WTC11 (cell line): ENCODE data around the gene SCP2D1. TPM values are rescaled to one million over a fixed set of nuclear protein-coding genes. Genes with fewer than 3 reads are reported as not detected.

Source experiments
- ATAC-seq: fragments of 200-7000 bp; cut with Tn5 transposase; 2 replicates; pipeline ENCODE4 v1.10.0; 2021; ENCODE audit warnings: mild to moderate bottlenecking, moderate library complexity
- CTCF ChIA-PET: fragments of 300-600 bp; sonication (Branson Sonifier 250); formaldehyde crosslinking; loops from one replicate; lab custom pipeline; 2021; ENCODE audit warnings: antibody characterized with exemption; lab: Charles Lee
- POLR2A ChIA-PET: fragments of 350-600 bp; sonication (Branson Sonifier 250); formaldehyde crosslinking; loops from one replicate; lab custom pipeline; 2021; ENCODE audit warnings: antibody characterized with exemption; lab: Charles Lee
- DNase-seq: peaks from one replicate; pipeline ENCODE4 v3.0.0; 2021; ENCODE audit warnings: low spot score
- H3K27ac Mint-ChIP-seq: 2 replicates; pipeline ENCODE4 v1.8.0; 2021; ENCODE audit warnings: mixed read lengths
- H3K27me3 Mint-ChIP-seq: 2 replicates; pipeline ENCODE4 v1.8.0; 2021; ENCODE audit warnings: low read depth, mild to moderate bottlenecking, moderate library complexity, mixed read lengths
- H3K36me3 Mint-ChIP-seq: 2 replicates; pipeline ENCODE4 v1.8.0; 2021; ENCODE audit warnings: mixed read lengths
- H3K4me1 Mint-ChIP-seq: 2 replicates; pipeline ENCODE4 v1.8.0; 2022; ENCODE audit warnings: mixed read lengths
- H3K4me3 Mint-ChIP-seq: 2 replicates; pipeline ENCODE4 v1.8.0; 2021; ENCODE audit warnings: mild to moderate bottlenecking, moderate library complexity, mixed read lengths
- H3K9me3 Mint-ChIP-seq: 2 replicates; pipeline ENCODE4 v1.8.0; 2021; ENCODE audit warnings: mixed read lengths
- E2F4 ChIP-seq: sonication (generic); formaldehyde crosslinking; IDR thresholded peaks from 2 replicates; pipeline ENCODE4 v1.8.1; 2022; ENCODE audit warnings: low read depth, mild to moderate bottlenecking, moderate library complexity, missing genetic modification reagents, borderline replicate concordance
- GRHL2 ChIP-seq: fragments of 250-450 bp; sonication (Bioruptor Pico); IDR thresholded peaks from 2 replicates; pipeline ENCODE4 v1.8.0; 2022; ENCODE audit warnings: mild to moderate bottlenecking, moderate library complexity; ENCODE audit not compliant: insufficient replicate concordance, severe bottlenecking
- NFE2L1 ChIP-seq: sonication (generic); formaldehyde crosslinking; IDR thresholded peaks from 2 replicates; pipeline ENCODE4 v1.8.1; 2023; ENCODE audit warnings: missing genetic modification reagents
- NR3C1 ChIP-seq: sonication (generic); formaldehyde crosslinking; conservative IDR thresholded peaks from 2 replicates; pipeline ENCODE4 v1.8.1; 2023; ENCODE audit warnings: low read depth, mild to moderate bottlenecking, missing genetic modification reagents
- OVOL2 ChIP-seq: fragments of 250-450 bp; sonication (Bioruptor Pico); IDR thresholded peaks from 2 replicates; pipeline ENCODE4 v1.9.0; 2021; ENCODE audit warnings: mild to moderate bottlenecking, borderline replicate concordance
- TCF7 ChIP-seq: sonication (generic); formaldehyde crosslinking; IDR thresholded peaks from 2 replicates; pipeline ENCODE4 v1.8.0; 2022; ENCODE audit warnings: mild to moderate bottlenecking, low read depth, missing genetic modification reagents, moderate library complexity
- TEAD1 ChIP-seq: sonication (generic); formaldehyde crosslinking; IDR thresholded peaks from 2 replicates; pipeline ENCODE4 v1.8.0; 2022; ENCODE audit warnings: mild to moderate bottlenecking, missing genetic modification reagents
- ZMAT4 ChIP-seq: fragments of 250-450 bp; sonication (Bioruptor Pico); IDR thresholded peaks from 2 replicates; pipeline ENCODE4 v1.9.0; 2021; ENCODE audit warnings: mild to moderate bottlenecking
- ZNF281 ChIP-seq: sonication (generic); formaldehyde crosslinking; IDR thresholded peaks from 2 replicates; pipeline ENCODE4 v1.8.0; 2023; ENCODE audit warnings: mild to moderate bottlenecking, missing genetic modification reagents
- total RNA-seq: library from RNA; stranded (reverse); gene quantifications from 3 replicates; pipeline ENCODE4 v1.2.3, GENCODE V29; 2021
- TF ChIP-seq, protein P1 (sequence below): sonication (generic); formaldehyde crosslinking; IDR thresholded peaks from 2 replicates; pipeline ENCODE4 v1.8.1; 2022; ENCODE audit warnings: low read depth, missing genetic modification reagents, borderline replicate concordance
- TF ChIP-seq, protein P2 (sequence below): fragments of 250-450 bp; sonication (Bioruptor Pico); IDR thresholded peaks from 2 replicates; pipeline ENCODE4 v2.1.2; 2022; ENCODE audit warnings: mild to moderate bottlenecking, moderate library complexity
- TF ChIP-seq, protein P3 (sequence below): fragments of 250-450 bp; sonication (Bioruptor Pico); IDR thresholded peaks from 2 replicates; pipeline ENCODE4 v1.8.0; 2021; ENCODE audit warnings: mild to moderate bottlenecking
- TF ChIP-seq, protein P4 (sequence below): sonication (generic); formaldehyde crosslinking; IDR thresholded peaks from 2 replicates; pipeline ENCODE4 v1.8.1; 2023; ENCODE audit warnings: mild to moderate bottlenecking, moderate library complexity, missing genetic modification reagents

The SCP2D1 gene
- total RNA-seq, 1 experiment from 2014 or later = not detected

GRCh38 chr20:18852318-18852717 lies 38.7 kb downstream of the SCP2D1 start (continued):
- TF ChIP-seq, protein P1, sequence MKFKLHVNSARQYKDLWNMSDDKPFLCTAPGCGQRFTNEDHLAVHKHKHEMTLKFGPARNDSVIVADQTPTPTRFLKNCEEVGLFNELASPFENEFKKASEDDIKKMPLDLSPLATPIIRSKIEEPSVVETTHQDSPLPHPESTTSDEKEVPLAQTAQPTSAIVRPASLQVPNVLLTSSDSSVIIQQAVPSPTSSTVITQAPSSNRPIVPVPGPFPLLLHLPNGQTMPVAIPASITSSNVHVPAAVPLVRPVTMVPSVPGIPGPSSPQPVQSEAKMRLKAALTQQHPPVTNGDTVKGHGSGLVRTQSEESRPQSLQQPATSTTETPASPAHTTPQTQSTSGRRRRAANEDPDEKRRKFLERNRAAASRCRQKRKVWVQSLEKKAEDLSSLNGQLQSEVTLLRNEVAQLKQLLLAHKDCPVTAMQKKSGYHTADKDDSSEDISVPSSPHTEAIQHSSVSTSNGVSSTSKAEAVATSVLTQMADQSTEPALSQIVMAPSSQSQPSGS (CRISPR knock-in tag) = no peak
- TF ChIP-seq NFE2L1 (CRISPR knock-in tag) = no peak
- TF ChIP-seq OVOL2 = no peak
- no peak for TF ChIP-seq NR3C1 (CRISPR knock-in tag)
- TF ChIP-seq, protein P2, sequence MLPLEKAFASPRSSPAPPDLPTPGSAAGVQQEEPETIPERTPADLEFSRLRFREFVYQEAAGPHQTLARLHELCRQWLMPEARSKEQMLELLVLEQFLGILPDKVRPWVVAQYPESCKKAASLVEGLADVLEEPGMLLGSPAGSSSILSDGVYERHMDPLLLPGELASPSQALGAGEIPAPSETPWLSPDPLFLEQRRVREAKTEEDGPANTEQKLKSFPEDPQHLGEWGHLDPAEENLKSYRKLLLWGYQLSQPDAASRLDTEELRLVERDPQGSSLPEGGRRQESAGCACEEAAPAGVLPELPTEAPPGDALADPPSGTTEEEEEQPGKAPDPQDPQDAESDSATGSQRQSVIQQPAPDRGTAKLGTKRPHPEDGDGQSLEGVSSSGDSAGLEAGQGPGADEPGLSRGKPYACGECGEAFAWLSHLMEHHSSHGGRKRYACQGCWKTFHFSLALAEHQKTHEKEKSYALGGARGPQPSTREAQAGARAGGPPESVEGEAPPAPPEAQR = no peak
- TF ChIP-seq ZMAT4 = no peak
- TF ChIP-seq, protein P3, sequence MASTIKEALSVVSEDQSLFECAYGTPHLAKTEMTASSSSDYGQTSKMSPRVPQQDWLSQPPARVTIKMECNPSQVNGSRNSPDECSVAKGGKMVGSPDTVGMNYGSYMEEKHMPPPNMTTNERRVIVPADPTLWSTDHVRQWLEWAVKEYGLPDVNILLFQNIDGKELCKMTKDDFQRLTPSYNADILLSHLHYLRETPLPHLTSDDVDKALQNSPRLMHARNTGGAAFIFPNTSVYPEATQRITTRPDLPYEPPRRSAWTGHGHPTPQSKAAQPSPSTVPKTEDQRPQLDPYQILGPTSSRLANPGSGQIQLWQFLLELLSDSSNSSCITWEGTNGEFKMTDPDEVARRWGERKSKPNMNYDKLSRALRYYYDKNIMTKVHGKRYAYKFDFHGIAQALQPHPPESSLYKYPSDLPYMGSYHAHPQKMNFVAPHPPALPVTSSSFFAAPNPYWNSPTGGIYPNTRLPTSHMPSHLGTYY (CRISPR knock-in tag) = no peak

GRCh38 chr20:18853216-18853615 lies 39.6 kb downstream of the SCP2D1 start:
- no peak for DNase-seq
- Mint-ChIP-seq H3K27me3 (peaks cover 98% of the 10 kb centered on the region), H3K27ac (no peak overlapping the region), H3K4me1 (peaks cover 19% of the 10 kb centered on the region), H3K9me3 (peaks cover 7% of the 10 kb centered on the region), H3K4me3 (no peak overlapping the region), H3K36me3 (no peaks in the 10 kb centered on the region)
- ChIA-PET POLR2A (no interaction called here), CTCF (no interaction called here)
- ATAC-seq = no peak
- TF ChIP-seq, protein P4, sequence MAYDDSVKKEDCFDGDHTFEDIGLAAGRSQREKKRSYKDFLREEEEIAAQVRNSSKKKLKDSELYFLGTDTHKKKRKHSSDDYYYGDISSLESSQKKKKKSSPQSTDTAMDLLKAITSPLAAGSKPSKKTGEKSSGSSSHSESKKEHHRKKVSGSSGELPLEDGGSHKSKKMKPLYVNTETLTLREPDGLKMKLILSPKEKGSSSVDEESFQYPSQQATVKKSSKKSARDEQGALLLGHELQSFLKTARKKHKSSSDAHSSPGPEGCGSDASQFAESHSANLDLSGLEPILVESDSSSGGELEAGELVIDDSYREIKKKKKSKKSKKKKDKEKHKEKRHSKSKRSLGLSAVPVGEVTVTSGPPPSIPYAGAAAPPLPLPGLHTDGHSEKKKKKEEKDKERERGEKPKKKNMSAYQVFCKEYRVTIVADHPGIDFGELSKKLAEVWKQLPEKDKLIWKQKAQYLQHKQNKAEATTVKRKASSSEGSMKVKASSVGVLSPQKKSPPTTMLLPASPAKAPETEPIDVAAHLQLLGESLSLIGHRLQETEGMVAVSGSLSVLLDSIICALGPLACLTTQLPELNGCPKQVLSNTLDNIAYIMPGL (CRISPR knock-in tag) = no peak
- TF ChIP-seq GRHL2 (CRISPR knock-in tag) (no peak), ZNF281 (CRISPR knock-in tag) (no peak)

DNA sequence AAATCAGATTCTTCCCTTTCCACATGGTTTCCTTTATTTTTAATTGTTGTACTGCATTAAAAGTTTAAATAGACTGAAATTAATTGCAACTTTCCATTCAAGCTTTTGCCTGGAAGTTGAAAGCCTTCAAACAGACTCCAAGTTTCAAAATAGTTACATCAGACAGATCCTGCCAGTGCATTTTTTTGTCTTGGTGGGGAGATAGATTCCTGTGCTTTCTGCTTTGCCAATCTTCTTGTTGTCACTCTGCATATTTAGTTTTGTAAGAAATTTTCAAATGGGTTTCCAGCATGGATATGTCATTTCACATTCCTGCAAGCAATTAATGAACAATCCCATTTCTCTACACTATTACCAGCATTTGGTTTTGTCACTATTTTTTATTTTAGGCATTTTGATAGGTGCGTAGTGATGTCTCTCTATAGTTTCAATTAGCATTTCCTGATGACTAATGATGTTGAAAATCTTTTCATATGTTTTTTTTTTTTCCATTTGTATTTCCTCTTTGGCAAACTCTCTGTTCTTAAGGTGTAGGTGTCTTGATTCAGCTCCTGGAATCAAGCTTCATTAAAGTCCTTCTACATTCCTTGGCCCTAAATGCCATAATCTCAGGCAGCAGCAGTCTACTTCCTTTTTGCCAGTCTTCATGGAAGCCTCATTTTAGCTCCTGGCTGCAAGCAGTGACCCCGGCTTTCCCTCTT lies 40.5 kb downstream of the SCP2D1 start:
- POLR2A ChIA-PET = no interaction called here
- peaks cover 19% of the 10 kb centered on the region for H3K4me1 Mint-ChIP-seq
- CTCF ChIA-PET = no interaction called here
- peaks cover 98% of the 10 kb centered on the region for H3K27me3 Mint-ChIP-seq
- TF ChIP-seq TEAD1 (CRISPR knock-in tag) (no peak), E2F4 (no peak), TCF7 (CRISPR knock-in tag) (no peak)
- no peak overlapping the region for H3K27ac Mint-ChIP-seq
- DNase-seq (no peak), ATAC-seq (no peak)
- H3K9me3 Mint-ChIP-seq = peaks cover 7% of the 10 kb centered on the region
- no peaks in the 10 kb centered on the region for H3K36me3 Mint-ChIP-seq
- no peak overlapping the region for H3K4me3 Mint-ChIP-seq
